ENCODE results near the gene ZBTB17. TPM values are rescaled to one million over a fixed set of nuclear protein-coding genes. Genes with fewer than 3 reads are reported as not detected.
"Not testable (repeated sequence)": the region's sequence is repeated elsewhere in the genome, so short reads cannot be mapped to it uniquely, and the experiment has no call there.

ZBTB17 gene
- total and polyA plus RNA-seq, 9 of the 15 experiments (the other 6 are each of a cell fraction or from before 2014, with no cell fraction given): 1.1 to 53.4 (median 29.6) TPM

GRCh38 chr1:15928971-15929965 is 46.6 kb downstream of the ZBTB17 start:
- H2AFZ ChIP-seq (ENCODE audit: low read depth, low read length): no peak overlapping the region
- in situ Hi-C loops (cut with MboI) (no loop called here), intact Hi-C loops (cut with micrococcal nuclease) (no loop called here)
- H3K9ac ChIP-seq (ENCODE audit: insufficient read depth in 1 of 2, low read depth in 2 of 2, low read length in 2 of 2): no peak overlapping the region
- H3K9me1 ChIP-seq (ENCODE audit: control insufficient read depth, insufficient read depth, low read length): no peaks in the 10 kb centered on the region
- FAIRE-seq (no peak), DNase-seq (ENCODE audit: extremely low read depth in 1 of 4, low spot score in 3 of 4) (no peak), ATAC-seq (no peak)
- H3K27ac ChIP-seq (ENCODE audit: extremely low read depth, low read depth, low read length): no peak overlapping the region
- no peaks in the 10 kb centered on the region for H3K9me3 ChIP-seq (replicated peaks; ENCODE audit: control insufficient read depth, insufficient read depth, low read depth, low read length)
- TF ChIP-seq RBM15 (IDR thresholded peaks at IDR 0.05; ENCODE audit: insufficient read depth, low read length) (no peak), POLR2AphosphoS5 (IDR thresholded peaks at IDR 0.05; ENCODE audit: control insufficient read depth, insufficient read depth, low read depth, low read length) (0 out of 2 replicates have a peak, but pooled peaks have one; percentile 7)
- no peaks in the 10 kb centered on the region for H4K20me1 ChIP-seq (replicated peaks; ENCODE audit: control insufficient read depth, insufficient read depth, low read length)
- H3K4me1 ChIP-seq (replicated peaks in 1 of 2; ENCODE audit: control insufficient read depth in 2 of 2, insufficient read depth in 2 of 2, low read length in 2 of 2): no peaks in the 10 kb centered on the region
- peaks cover 5% of the 10 kb centered on the region; the same call in 1 of the 3 replicates for H3K79me2 ChIP-seq (ENCODE audit: control insufficient read depth, insufficient read depth, low read length)
- no peak overlapping the region for H3K4me2 ChIP-seq (ENCODE audit: insufficient read depth, low read length)
- POLR2A ChIA-PET: interaction anchor here (0.7 kb wide), 1 partner anchor 69 kb away, joined by 4 read pairs; no protein-coding TSS in a partner anchor
- H3K27me3 ChIP-seq (ENCODE audit: control insufficient read depth in 2 of 2, insufficient read depth in 2 of 2, low read length in 2 of 2): no peaks in the 10 kb centered on the region
- TSS peak; percentile 15 for BruUV-seq (replicated peaks)
- WGBS (ENCODE audit: insufficient coverage, low coverage, missing lambda C conversion rate): 93% methylated on average over 17 of the region's 17 CpGs
- CTCF ChIA-PET (ENCODE audit: low intra/inter-chr PET ratio): no interaction called here
- no peak overlapping the region for H3K4me3 ChIP-seq
- H3K36me3 ChIP-seq (ENCODE audit: control insufficient read depth, insufficient read depth, low read length): peaks cover 95% of the 10 kb centered on the region

GRCh38 chr1:15926448-15926847 is 49.5 kb downstream of the ZBTB17 start:
- DNase-seq (ENCODE audit: extremely low read depth in 1 of 4, low spot score in 3 of 4); H4K20me1 ChIP-seq (replicated peaks; ENCODE audit: control insufficient read depth, insufficient read depth, low read length); H3K27ac ChIP-seq (ENCODE audit: extremely low read depth, low read depth, low read length); intact Hi-C loops (cut with micrococcal nuclease); in situ Hi-C loops (cut with MboI); H3K4me2 ChIP-seq (ENCODE audit: insufficient read depth, low read length); H3K27me3 ChIP-seq (ENCODE audit: control insufficient read depth in 2 of 2, insufficient read depth in 2 of 2, low read length in 2 of 2); H2AFZ ChIP-seq (ENCODE audit: low read depth, low read length); H3K9ac ChIP-seq (ENCODE audit: insufficient read depth in 1 of 2, low read depth in 2 of 2, low read length in 2 of 2); CTCF ChIA-PET (ENCODE audit: low intra/inter-chr PET ratio); BruUV-seq (replicated peaks); H3K9me1 ChIP-seq (ENCODE audit: control insufficient read depth, insufficient read depth, low read length); H3K9me3 ChIP-seq (replicated peaks; ENCODE audit: control insufficient read depth, insufficient read depth, low read depth, low read length); FAIRE-seq; ATAC-seq; H3K4me1 ChIP-seq (replicated peaks in 1 of 2; ENCODE audit: control insufficient read depth in 2 of 2, insufficient read depth in 2 of 2, low read length in 2 of 2); H3K79me2 ChIP-seq (ENCODE audit: control insufficient read depth, insufficient read depth, low read length); H3K4me3 ChIP-seq: not testable (repeated sequence)
- POLR2A ChIA-PET: interaction anchor here (1.5 to 4.5 kb wide), 2 partner anchors 11 to 27 kb away, joined by 4 to 15 read pairs; no protein-coding TSS in a partner anchor
- 95% methylated on average over 7 of the region's 8 CpGs for WGBS (ENCODE audit: insufficient coverage, low coverage, missing lambda C conversion rate)
- peaks cover 93% of the 10 kb centered on the region for H3K36me3 ChIP-seq (ENCODE audit: control insufficient read depth, insufficient read depth, low read length)

Measured in K562 (cell line).